DLD1 (cell line): Measurements from ENCODE around the gene STAT5B.
"Not testable (repeated sequence)": the region's sequence is repeated elsewhere in the genome, so short reads cannot be mapped to it uniquely, and the experiment has no call there.

Experiments
- in situ Hi-C: cut with HindIII; loops from 2 replicates; pipeline ENCODE4 v1.10.0; 2017; ENCODE audit warnings: low sequenced_read_pairs

Gene STAT5B

DNA sequence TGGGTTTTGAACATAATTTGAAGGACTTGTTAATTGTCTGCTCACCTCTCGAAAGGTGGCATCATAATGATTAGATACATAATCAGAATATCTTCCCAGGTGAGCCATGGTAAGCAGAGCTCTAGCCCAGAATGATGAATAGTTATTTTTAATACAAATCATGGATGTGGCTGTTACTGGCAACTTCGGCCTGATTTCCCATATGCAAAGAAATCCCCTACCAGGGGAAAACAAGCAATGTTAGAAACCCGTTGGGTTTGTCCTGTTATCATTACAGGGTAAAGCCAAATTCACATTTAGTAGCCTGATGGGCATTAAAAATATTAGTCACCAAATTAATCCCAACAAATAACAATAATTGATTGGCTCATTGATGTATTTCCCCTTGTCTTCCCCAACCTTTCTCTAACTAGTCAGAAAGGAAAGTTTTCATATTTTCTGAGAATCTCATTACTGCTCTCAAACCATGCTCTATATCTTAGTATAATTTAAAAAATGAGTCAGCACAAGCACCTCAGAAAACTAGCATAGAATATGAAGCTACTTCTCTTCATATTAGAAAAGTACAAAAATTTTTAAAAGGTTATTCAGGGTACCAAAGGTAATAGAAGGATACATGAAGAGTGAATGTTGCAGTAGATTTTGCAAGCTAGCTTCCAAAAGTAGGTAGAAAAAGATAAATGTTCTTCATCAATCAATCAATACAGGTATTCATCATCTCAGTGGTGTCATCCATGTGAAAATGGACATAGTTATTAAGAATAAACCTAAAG, 5.0 kb downstream of the STAT5B start:
- in situ Hi-C loops: no loop called here

GRCh38 chr17:42270596-42270995, 5.6 kb downstream of the STAT5B start:
- in situ Hi-C loops: no loop called here

GRCh38 chr17:42270170-42270535, 6.0 kb downstream of the STAT5B start:
- in situ Hi-C loops: no loop called here

DNA sequence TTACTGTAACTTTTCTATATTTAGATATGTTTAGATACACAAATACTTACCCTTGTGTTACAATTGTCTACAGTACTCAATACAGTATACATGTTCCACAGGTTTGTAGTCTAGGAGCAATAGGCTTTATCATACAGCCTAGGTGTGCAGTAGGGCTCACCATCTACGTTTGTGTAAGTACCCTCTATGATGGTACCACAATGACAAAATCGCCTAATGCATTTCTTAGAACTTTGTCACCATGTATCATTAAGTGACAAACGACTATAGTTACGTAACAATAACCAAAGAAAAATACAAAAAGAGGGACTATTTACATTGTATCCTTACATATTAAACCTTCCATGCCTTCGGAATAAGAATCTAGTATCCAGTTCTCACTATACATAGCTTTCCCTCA, 8.0 kb downstream of the STAT5B start:
- in situ Hi-C loops: no loop called here

DNA sequence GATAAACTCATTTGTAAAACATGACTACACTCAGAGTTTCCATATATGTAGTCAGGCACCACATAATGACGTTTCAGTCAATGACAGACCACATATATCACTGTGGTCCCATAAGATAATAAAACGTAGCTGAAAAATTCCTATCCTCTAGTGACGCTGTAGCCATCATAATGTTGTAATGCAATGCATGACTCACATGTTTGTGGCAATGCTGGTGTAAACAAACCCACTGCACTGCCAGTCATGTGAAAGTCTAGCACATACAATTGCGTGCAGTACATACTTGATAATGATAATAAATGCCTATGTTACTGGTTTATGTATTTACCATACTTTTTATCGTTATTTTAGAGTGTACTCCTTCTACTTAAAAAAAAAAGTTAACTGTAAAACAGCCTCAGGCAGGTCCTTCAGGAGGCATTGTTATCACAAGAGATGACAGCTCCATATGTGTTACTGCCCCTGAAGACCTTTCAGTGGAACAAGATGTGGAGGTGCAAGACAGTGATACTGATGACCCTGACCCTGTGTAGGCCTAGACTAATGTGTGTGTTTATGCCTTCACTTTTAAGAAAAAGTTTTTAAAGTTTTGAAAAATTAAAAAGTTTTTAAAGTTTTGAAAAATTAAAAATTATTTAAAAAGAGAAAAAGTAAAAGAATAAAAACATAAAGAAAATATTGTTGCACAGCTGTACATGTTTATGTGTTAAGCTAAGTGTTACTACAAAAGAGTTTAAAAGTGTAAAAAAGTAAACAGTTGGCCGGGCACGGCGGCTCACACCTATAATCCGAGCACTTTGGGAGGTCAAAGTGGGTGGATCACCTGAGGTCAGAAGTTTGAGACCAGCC, 9.0 kb downstream of the STAT5B start:
- in situ Hi-C loops: no loop called here

DNA sequence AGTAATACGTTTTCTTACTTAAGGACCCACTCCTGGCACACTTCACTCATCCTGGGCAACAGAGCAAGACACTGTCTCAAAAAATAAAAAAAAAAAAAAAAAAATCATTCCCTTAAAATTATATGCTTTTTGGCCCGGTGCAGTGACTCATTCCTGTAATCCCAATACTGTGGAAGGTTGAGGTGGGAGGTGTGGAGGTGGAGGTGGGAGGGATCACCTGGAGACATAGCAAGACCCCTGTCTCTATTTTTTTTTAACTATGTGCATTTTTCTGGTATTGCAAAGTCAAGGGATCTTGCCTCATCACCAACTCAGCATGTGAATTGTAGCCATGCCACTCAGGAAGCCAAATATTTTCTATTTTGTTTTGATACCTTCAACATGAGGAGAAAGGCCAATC, 9.7 kb downstream of the STAT5B start:
- in situ Hi-C loops: no loop called here

DNA sequence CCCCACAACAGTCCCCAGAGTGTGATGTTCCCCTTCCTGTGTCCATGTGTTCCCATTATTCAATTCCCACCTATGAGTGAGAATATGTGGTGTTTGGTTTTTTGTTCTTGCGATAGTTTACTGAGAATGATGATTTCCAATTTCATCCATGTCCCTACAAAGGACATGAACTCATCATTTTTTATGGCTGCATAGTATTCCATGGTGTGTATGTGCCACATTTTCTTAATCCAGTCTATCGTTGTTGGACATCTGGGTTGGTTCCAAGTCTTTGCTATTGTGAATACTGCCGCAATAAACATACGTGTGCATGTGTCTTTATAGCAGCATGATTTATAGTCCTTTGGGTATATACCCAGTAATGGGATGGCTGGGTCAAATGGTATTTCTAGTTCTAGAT, 11.8 kb downstream of the STAT5B start:
- in situ Hi-C loops: not testable (repeated sequence)

DNA sequence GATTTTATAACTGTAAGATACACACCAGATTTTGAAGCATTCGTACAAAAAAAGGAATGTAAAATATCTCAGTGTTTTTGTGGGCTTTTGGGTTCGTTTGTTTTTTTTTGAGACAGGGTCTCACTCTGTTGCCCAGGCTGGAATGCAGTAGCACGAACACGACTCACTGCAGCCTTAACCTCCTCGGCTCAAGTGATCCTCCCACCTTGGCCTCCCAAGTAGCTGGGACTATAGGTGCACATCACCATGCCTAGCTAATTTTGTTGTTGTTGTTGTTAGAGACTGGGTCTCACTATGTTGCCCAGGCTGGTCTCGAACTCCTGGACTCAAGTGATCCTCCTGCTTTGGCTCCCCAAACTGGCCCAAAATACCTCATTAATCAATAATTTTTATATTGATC, 15.9 kb downstream of the STAT5B start:
- in situ Hi-C loops: no loop called here

GRCh38 chr17:42255445-42255844, 20.7 kb downstream of the STAT5B start:
- in situ Hi-C loops: no loop called here

DNA sequence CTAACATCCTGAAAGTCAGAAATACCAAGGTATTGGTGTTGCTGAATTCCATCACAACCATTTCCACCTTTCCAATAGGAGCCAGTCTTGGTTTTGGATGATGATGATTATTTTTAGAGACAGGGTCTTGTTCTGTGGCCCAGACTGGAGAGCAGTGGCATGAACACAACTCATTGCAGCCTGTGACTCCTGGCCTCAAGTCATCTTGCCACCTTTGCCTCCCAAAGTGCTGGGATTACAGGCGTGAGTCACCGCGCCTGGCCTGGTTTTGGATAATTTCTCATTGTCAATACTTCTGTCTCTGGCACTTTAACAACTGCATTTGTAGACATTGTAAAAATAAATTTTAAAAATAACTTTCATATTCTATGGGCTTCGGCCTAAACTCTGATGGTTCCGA, 22.6 kb downstream of the STAT5B start:
- in situ Hi-C loops: no loop called here

DNA sequence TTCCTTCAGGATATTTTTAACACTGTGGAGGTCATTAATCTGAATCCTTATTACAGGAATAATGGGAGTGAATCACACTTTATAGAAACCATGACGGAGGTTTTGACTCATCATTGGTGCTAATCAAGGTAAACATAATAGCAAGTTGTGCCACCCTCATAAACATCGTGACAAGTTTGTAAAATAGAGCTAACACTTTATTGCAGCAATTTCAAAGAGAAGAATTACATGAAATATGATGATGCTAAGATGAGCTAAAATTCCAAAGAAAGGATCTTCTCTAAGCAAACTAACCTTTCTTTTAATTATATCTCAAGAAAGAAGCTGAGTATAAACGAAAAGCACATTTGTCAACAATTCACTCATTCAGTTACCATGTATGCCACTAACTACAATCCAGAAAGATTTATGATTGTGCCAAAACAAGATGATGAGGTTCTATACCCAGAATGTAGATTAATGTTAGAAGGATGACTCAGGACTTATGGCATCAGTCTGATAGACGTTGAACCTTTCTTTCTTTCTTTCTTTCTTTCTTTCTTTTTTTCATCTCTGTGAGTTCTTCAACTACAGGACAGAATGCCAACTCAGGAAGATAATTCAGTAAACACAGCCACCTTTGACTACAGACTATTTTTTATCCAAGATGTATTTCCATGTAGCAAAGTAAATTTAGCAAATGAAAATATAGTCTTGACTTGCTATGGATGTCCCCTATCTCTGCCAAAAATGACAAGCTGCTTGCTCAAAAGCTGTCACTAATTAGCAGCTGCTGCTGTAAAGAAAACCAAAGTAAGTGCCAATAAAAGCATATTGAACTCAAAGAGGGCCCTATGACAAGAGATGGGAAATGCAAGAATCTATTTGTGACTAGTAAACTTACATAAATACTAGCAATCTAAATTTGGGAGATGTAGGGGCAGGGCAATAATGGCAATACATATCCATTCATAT, 23.3 kb downstream of the STAT5B start:
- in situ Hi-C loops: no loop called here

GRCh38 chr17:42251115-42251514, 25.1 kb downstream of the STAT5B start:
- in situ Hi-C loops: no loop called here

DNA sequence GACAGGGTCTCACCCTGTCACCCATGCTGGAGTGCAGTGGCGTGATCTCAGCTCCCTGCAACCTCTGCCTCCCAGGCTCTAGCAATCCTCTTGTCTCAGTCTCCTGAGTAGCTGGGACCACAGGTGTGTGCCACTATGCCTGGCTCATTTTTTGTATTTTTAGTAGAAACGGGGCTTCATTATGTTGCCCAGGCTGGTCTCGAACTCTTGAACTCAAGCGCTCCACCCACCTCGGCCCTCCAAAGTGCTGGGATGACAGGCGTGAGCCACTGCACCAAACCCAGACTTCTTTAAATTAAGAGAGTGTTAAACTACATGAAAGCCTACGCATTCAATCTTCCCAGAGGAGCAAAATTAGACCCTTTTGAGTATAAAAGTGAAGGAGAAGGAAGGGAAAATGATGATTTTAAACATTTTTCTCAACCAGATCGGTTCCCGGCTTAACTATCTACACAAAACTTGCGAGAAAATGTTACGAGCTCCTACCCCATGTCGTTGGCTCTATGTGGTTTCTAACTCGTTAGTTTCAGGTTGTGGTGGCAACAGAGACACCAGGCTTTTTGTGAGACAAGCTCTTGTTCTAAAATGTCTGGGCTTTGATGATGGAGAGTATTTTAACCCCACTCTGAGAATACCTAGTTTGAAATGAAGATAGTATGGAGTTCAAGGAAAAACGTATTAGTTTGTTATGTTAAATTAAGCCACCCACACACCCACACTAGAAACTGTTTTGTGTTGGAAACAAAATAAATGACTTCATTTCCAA, 26.3 kb downstream of the STAT5B start:
- in situ Hi-C loops: no loop called here

GRCh38 chr17:42248351-42249179, 27.6 kb downstream of the STAT5B start:
- in situ Hi-C loops: no loop called here

GRCh38 chr17:42247734-42248133, 28.5 kb downstream of the STAT5B start:
- in situ Hi-C loops: no loop called here

- in situ Hi-C loops: no loop called here
Measured at GRCh38 chr17:42246515-42246914, 29.7 kb downstream of the STAT5B start.

DNA sequence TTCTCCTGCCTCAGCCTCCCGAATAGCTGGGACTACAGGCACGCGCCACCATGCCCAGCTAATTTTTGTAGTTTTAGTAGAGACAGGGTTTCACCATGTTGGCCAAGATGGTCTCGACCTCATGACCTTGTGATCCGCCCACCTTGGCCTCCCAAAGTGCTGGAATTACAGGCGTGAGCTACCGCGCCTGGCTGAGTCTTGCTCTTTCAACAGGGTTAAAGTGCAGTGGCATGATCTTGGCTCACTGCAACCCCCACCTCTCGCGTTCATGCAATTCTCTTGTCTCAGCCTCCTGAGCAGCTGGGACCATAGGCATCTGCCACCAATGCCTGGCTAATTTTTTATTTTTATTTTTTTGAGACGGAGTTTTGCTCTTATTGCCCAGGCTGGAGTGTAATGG, 31.0 kb downstream of the STAT5B start:
- in situ Hi-C loops: not testable (repeated sequence)

DNA sequence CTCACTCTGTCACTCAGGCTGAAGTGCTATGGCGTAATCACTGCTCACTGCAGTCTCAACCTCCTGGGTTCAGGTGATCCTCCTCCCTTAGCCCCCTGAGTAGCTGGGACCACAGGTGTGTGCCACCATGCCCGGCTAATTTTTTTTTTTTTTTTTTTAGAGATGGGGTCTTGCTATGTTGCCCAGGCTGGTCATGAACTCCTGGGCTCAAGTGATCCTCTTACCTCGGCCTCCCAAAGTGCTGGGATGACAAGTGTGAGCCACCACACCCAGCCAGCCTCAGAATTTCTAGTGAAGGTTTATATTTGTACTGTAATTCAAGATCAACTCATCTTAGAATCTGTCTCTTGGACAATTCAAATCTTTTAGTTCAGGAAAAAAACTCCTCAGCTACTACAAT, 32.1 kb downstream of the STAT5B start:
- in situ Hi-C loops: not testable (repeated sequence)

DNA sequence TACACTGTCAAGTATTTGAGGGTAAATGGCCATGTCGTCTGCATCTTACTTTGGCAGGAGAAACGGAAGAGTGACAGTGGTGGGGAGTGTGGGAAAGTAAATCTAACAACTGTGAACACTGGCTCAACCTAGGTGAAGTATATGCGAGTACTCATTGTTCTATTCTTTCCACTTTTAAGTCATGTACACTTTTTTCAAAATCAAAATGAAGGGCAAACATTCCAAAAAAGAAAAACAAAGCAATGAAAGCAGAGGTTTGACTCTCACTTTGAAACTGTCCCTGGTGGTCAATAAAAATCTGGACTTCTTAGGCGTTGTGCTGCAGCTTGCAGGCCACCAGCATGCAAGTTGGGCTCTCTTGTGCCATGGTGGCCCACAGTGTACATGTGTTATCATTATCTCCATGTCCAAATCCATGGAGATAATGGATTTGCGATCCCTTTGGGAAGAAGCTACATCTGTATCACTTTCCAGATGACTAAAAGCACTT, 32.7 kb downstream of the STAT5B start:
- in situ Hi-C loops: no loop called here
